GM19328 (cell line): ENCODE results near the gene SPACA6.
A peak's percentile ranks its signal among the peaks of the same experiment; 100 is the strongest.

ENCODE experiments used
- ATAC-seq: cut with Tn5 transposase; IDR thresholded peaks from one replicate; pipeline ENCODE4 v1.9.1; 2021; ENCODE audit warnings: mild to moderate bottlenecking, moderate library complexity; ENCODE audit not compliant: unreplicated experiment

Gene SPACA6

GRCh38 chr19:51703575-51704515 lies 10.7 kb downstream of the SPACA6 start:
- ATAC-seq: peak; percentile 86

DNA sequence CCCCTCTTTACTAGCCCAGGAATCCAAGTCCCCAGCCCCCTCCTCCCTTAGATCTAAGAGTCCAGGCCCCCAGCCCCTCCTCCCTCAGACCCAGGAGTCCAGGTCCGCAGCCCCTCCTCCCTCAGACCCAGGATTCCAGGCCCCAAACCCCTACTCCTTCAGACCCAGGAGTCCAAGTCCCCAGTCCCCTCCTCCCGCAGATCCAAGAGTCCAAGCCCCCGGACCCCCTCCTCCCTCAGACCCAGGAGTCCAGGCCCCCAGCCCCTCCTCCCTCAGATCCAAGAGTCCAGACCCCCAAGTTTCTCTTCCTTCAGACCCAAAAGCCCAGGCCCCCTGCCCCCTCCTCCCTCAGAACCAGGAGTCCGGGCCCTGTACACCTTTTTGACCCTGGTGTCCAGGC lies 11.5 kb downstream of the SPACA6 start:
- no peak for ATAC-seq

- ATAC-seq: no peak
These were observed 13.2 kb downstream of the SPACA6 start for GRCh38 chr19:51706296-51706695.

- no peak for ATAC-seq
These were observed 13.8 kb downstream of the SPACA6 start for GRCh38 chr19:51706885-51707284.

GRCh38 chr19:51708811-51709210 lies 15.7 kb downstream of the SPACA6 start:
- ATAC-seq: no peak

GRCh38 chr19:51709575-51709974 lies 16.4 kb downstream of the SPACA6 start:
- ATAC-seq: no peak

- ATAC-seq: no peak
These were observed 17.0 kb downstream of the SPACA6 start for GRCh38 chr19:51710163-51710562.

GRCh38 chr19:51711702-51712101 lies 18.6 kb downstream of the SPACA6 start:
- no peak for ATAC-seq

- ATAC-seq: no peak
These were observed 19.4 kb downstream of the SPACA6 start for GRCh38 chr19:51712461-51713081.

DNA sequence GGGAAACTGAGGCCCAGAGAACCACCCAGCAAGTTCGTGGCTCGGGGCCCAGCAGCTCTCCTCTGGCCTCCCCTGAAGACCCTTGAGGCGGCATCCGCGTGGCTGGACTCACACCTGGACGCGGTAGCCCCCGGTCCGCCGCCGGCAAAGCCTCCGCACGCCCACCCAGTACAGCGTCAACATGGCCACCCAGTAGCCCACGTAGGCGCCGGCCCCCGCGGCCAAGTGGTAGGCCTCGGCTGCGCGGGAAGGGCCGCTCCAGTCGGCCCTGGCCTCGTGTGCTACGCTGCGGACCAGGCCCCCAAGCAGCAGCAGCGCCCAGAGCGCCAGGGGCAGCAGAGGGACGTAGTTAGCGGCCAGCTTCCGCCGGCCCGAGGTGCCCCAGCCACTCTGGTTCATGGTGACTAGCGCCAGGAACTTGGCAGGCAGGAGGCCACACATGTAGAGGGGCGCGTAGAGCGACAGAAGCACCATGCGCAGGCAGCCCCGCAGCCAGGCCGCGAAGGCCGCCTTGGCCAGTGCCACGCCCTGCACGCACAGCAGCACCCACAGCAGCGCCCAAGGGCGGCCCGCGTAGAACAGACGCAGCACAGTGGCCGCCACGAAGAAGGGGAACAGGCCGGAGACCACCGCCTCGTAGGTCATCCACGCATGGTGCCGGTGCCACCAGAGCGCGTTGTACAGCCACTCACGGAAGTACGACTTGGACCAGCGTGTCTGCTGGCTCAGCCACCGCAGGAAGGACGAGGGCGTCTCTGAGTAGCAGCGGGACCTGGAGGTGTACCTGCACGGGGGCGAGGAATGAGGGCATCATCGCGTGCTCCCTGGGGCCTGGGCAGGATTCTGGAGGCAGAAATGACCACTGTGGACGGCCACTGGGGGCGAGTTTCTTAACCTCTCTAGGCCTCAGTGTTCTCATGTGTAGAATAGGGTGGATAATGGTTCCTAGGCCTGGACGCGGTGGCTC lies 20.5 kb downstream of the SPACA6 start:
- no peak for ATAC-seq

- no peak for ATAC-seq
These were observed 21.7 kb downstream of the SPACA6 start for GRCh38 chr19:51714848-51715247.

GRCh38 chr19:51715850-51716249 lies 22.7 kb downstream of the SPACA6 start:
- ATAC-seq: no peak

GRCh38 chr19:51716925-51717324 lies 23.8 kb downstream of the SPACA6 start:
- ATAC-seq: no peak

DNA sequence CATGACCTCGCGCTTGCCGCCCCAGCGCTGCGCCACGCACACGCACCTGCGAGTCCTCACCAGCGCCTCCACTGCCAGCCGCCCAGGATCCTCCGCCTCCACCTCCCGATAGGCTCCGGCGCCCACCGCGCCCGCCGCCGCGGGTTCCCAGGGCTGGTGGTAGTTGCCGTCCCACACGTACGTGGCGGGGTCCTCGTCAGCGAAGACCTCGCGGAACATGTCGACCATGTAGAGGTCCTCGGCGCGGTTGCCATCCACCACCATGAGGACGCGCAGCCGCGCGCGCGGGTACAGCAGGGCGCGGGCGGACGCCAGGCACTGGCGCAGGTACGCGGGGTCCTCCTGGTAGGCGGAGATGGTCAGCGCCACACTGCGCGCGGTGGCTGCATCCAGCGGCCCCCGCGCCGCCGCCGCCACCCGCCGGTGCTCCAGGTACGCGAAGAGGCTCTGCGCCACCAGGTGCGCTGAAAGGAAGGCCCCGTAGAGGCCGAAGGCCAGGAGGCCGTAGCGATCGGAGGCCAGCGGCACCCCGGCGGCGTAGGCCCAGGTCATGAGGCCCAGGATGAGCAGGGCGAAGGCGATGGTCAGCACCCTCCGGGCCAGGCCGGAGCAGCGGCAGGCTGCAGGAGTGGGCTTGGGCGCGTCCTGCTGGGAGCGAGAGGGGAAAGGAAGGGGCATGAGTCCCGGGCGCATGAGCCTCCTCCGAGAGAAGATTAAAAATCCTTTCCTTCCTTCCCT lies 26.3 kb downstream of the SPACA6 start:
- no peak for ATAC-seq

DNA sequence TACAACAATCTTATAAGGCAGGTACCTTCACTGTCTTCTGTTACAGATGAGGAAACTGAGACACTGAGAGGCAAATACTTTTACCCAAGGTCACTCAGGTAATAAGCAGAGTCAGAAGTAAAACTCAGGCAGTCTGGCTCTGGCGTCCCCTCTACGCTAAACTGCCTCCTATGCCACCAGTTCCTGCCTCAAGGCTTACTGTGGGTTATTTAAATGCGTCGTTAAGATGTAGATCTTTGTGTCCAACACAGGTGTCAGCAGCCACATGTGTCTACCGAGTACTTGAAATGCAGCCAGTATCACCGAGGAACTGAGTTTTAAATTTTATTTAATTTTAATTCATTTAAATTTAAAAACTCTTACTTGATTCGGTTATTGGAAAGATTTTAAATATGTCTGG lies 28.8 kb downstream of the SPACA6 start:
- ATAC-seq: no peak

GRCh38 chr19:51722492-51722891 lies 29.4 kb downstream of the SPACA6 start:
- ATAC-seq: no peak

GRCh38 chr19:51724543-51724942 lies 31.4 kb downstream of the SPACA6 start:
- no peak for ATAC-seq

DNA sequence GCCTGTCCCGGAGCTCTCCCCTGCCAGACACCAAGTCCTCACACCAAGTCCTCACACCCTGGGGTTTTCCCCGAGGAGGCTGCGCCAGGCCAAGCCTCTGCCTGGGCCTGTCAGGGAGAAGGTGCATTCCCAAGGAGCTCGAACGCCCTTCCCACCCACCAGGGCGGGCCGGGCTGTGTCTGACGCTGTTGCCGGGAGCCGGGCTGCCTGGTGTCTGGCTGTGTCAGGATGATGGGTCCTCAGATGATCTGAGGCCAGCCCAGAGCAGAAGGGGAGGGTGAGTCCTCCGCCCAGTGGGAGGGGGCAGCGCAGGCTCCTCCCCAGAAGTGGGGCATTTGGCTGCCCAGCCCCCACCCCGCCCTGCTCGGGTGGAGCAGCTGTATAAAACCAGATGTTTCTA lies 32.9 kb downstream of the SPACA6 start:
- ATAC-seq: no peak

GRCh38 chr19:51727349-51727880 lies 34.3 kb downstream of the SPACA6 start:
- ATAC-seq: no peak

- no peak for ATAC-seq
These were observed 36.7 kb downstream of the SPACA6 start for GRCh38 chr19:51729781-51730180.
